GM21737 (cell line): Measurements from ENCODE around the gene DLG2.
A peak's percentile ranks its signal among the peaks of the same experiment; 100 is the strongest.
"Not testable (repeated sequence)": the region's sequence is repeated elsewhere in the genome, so short reads cannot be mapped to it uniquely, and the experiment has no call there.

ENCODE experiments used
- ATAC-seq: cut with Tn5 transposase; IDR thresholded peaks from one replicate; pipeline ENCODE4 v1.9.1; 2021; ENCODE audit warnings: mild to moderate bottlenecking, moderate library complexity; ENCODE audit not compliant: unreplicated experiment

Gene DLG2

DNA sequence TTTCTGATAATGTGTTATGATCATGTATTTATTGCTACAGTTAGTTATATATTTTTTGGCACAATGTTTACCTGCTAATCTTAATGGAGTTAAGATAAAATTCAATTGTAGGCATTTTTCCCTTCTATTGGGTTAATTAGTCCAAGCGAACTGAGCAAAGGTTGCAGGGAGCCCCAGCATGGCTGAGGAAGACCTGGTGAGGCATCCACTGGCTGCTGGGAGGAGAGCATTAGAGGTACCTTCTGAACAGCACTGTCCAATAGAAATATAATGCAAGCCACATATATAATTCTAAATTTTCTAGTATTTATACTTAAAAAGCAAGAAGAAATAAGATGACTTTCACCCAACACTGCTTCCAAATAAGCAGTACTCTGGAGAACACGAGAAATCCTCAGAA, 19.9 kb upstream of the DLG2 start:
- no peak for ATAC-seq

DNA sequence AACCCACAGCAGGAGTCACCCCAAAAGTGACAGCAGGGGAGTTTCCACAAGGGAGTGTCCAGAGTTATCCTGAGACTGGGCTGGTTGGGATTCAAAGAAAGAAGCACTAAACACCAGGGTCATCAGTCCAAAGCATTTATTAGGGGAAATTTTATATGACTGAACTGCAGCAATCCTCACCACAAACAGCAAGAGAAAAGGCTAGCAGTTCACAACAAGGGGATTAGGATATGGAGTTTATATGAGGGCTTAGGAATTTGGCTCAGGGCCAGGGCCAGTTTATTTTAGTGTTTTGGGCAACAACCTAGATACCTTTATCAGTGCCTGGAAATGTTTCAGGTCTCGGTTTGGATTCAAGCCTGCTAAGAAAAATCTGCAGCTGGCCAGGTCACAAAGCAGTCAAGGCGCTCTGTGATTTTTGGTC, 16.1 kb upstream of the DLG2 start:
- no peak for ATAC-seq

- no peak for ATAC-seq
Observed at GRCh38 chr11:85634747-85635146, 7.6 kb upstream of the DLG2 start.

- ATAC-seq: peak; percentile 5
Observed at GRCh38 chr11:85628771-85629341, 1.7 kb upstream of the DLG2 start.

GRCh38 chr11:85627998-85628770, 1.0 kb upstream of the DLG2 start, which contains the start of gene TMEM126B:
Gene TMEM126B (plus strand): TSS chr11:85628593. CDS start chr11:85628608, 15 bp downstream.
- peak; percentile 99 for ATAC-seq

GRCh38 chr11:85626496-85626895, 648 bp downstream of the DLG2 start:
- no peak for ATAC-seq

GRCh38 chr11:85620256-85620655, 6.9 kb downstream of the DLG2 start:
- no peak for ATAC-seq

DNA sequence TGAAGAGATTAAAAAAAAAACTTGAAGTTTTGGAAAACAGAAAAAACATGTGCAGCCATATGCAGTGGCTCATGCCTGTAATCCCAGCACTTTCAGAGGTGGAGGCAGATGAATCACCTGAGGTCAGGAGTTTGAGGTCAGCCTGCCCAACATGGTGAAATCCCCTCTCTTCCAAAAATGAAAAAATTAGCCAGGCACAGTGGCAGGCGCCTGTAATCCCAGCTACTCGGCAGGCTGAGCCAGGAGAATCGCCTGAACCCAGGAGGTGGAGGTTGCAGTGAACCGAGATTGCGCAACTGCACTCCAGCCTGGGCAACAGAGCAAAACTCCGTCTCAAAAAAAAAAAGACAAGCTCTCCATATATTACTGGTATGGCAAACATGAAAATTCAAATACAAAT, 7.6 kb downstream of the DLG2 start:
- ATAC-seq: no peak

GRCh38 chr11:85611643-85612042, 15.5 kb downstream of the DLG2 start:
- not testable (repeated sequence) for ATAC-seq

- not testable (repeated sequence) for ATAC-seq
Observed at GRCh38 chr11:85609286-85609685, 17.9 kb downstream of the DLG2 start.

DNA sequence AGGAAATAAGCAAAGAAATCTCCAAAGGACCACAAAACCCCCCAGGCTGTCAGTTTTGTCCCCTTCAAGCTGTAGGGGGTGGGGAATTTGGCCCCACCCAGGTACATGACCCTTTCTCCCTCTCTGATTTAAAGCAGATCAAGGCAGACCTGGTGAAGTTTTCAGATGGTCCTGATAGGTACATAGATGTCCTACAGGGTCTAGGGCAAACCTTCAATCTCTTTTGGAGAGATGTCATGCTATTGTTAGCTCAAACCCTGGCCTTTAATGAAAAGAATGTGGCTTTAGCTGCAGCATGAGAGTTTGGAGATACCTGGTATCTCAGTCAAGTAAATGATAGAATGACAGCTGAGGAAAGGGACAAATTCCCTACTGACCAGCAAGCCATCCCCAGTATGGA, 18.5 kb downstream of the DLG2 start:
- not testable (repeated sequence) for ATAC-seq

DNA sequence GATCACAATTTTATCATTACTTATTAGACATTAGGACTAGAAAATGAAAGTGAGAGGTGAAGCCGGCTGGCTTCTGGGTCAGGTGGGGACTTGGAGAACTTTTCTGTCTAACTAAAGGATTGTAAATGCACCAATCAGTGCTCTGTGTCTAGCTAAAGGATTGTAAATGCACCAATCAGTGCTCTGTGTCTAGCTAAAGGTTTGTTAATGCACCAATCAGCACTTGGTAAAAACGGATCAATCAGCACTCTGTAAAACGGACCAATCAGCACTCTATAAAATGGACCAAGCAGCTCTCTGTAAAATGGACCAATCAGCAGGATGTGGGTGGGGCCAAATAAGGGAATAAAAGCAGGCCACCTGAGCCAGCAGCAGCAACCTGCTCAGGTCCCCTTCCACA, 20.9 kb downstream of the DLG2 start:
- ATAC-seq: not testable (repeated sequence)

DNA sequence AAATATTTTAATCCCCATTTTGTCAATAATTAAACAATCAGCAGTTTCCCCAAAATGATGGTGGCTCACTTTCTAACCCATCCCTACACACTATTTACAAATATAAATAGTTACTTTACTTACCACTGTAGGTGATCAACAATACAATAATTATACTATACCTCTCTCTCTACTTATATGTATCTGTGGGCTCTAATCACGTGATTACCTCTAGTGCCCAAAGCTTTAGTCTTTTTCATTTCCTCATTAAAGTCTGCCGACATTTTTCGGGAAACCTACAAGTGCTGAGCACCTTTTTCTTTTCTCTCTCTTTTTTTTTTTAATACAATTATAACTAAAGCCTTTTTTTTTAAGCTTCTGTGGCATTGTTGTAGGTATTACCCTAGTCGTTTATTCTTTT, 23.9 kb downstream of the DLG2 start:
- ATAC-seq: no peak

GRCh38 chr11:85602526-85603213, 24.5 kb downstream of the DLG2 start:
- no peak for ATAC-seq

DNA sequence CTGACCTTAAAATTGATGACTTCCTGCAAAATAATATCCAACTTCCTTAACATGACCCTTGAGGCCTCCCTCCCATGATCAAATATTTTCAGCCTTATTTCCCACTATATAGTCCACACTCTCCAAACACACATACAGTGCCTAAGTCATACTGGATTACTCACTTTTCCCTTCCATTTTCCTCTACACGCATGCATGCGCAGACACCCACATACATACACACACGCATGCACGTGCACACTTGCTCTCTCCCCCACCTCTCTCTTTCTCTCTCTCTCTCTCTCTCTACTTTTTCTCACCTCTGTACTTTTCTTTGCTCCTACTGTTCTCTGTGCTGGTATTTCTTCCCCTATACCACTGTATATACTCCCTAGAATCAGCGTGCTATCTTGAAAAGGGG, 28.1 kb downstream of the DLG2 start:
- no peak for ATAC-seq

DNA sequence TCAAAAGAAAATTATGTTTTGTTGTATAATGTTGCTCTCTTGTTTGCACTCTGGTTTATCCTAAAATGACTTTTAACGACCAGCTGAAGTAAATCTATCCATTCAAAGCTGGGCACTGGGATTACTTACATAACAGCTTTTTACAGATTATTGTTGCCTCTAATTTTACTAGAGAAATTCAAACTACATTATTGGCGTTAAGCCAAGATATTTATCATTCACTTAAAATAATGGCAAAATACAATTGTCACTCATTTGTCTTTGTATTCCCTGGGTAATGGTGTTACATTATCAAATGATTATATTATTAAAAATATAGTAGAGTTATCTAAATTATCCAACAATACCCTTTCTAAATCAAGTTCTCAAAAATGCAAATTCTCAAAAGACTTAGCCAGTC, 30.3 kb downstream of the DLG2 start:
- no peak for ATAC-seq

DNA sequence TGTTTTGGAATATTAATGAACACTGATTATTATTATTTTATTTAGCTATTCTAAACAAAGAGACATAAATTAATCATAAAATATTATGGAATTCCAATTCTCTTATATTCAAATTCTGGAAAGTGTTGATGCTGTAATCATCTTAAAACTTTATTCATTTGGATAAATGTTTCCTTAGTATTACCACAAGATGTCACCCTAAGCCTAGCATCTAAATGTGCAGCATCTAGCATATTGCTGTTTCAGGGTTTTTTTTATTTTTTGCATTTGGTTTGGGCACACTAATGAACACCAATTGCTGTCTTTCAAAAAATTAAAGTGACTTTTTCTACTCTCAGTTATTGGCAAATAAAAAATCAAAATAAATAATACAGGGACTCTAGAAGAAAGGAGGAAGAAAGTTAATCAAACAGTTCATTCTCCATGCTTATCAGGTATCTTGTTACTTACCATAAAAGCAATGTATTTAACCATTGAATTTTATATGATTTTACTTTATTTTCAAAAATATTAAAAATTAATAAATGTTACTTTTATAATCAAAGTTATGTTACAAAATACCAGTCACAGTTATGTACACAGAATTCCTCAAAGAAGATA, 31.8 kb downstream of the DLG2 start:
- ATAC-seq: no peak

- ATAC-seq: no peak
Observed at GRCh38 chr11:85590848-85591483, 36.2 kb downstream of the DLG2 start.

DNA sequence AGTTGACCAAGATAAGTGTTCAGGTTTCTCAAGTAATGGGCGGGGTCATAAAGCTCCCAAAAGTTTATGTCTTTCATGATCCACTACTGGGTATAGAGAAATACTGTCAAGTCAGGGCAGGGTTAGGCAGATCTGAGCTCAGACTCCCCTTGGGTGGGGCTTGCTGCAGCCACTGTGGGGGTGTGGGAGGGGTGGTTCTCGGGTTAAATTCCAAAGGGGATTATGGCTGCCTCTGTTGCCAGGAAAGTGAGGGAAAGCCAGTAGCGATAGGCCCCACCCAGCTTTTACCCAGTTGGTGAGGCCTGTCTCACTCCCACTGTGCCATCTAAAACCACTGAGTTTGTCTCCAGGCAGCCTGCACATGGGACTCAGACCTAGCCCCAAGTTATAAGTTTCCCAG, 37.8 kb downstream of the DLG2 start:
- no peak for ATAC-seq

- ATAC-seq: no peak
Observed at GRCh38 chr11:85582111-85582510, 45.0 kb downstream of the DLG2 start.

- ATAC-seq: no peak
Observed at GRCh38 chr11:85575388-85575787, 51.8 kb downstream of the DLG2 start.
